Midbrain (tissue), 1 donor: ENCODE measurements around the gene LRP5.
"Not testable (repeated sequence)": the region's sequence is repeated elsewhere in the genome, so short reads cannot be mapped to it uniquely, and the experiment has no call there.

Experiments used
- DNase-seq: peaks from one replicate; lab custom pipeline; 2025; lab: John Stamatoyannopoulos, UW

LRP5 gene

GRCh38 chr11:68392822-68393221 lies 80.4 kb downstream of the LRP5 start:
- DNase-seq = no peak

GRCh38 chr11:68396516-68396915 lies 84.1 kb downstream of the LRP5 start:
- no peak for DNase-seq

DNA sequence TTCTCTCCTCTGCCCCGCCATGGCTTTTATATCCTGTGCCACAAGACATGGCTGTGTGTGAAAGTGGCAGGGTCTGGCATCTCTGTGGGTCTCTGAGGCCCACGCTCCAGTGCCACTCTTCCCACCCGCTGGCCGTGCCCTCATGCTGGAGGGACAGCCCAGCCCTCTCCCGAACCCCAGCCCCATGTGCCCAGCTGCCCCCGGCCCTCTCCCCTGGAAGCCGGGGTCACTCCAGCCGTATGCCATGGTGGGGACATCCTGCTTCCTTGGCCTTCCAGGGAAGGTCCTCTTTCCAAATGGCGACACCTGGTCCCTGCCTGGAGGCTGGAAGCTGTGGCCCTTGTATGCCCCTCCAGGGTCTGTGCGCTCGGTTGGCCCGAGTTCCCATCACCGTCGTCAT lies 84.9 kb downstream of the LRP5 start:
- no peak for DNase-seq

- DNase-seq = no peak
Observed at GRCh38 chr11:68398995-68399851, 86.8 kb downstream of the LRP5 start.

GRCh38 chr11:68399916-68400315 lies 87.5 kb downstream of the LRP5 start:
- no peak for DNase-seq

DNA sequence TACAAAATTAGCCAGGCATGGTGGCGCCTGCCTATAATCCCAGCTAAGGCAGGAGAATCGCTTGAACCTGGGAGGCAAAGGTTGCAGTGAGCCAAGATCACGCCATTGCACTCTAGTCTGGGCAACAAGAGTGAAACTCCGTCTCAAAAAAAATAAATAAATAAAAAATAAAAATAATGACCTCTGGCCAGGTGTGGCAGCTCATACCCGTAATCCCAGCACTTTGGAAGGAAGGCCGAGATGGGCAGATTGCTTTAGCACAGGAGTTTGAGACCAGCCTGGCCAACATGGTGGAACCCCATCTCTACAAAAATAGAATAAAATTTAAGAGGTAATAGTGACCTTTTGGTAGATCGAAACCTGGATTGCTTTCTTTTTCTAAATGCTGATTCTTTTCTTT lies 88.2 kb downstream of the LRP5 start:
- DNase-seq = not testable (repeated sequence)

- no peak for DNase-seq
Observed at GRCh38 chr11:68401856-68402255, 89.5 kb downstream of the LRP5 start.

- no peak for DNase-seq
Observed at GRCh38 chr11:68402355-68403031, 90.1 kb downstream of the LRP5 start.

DNA sequence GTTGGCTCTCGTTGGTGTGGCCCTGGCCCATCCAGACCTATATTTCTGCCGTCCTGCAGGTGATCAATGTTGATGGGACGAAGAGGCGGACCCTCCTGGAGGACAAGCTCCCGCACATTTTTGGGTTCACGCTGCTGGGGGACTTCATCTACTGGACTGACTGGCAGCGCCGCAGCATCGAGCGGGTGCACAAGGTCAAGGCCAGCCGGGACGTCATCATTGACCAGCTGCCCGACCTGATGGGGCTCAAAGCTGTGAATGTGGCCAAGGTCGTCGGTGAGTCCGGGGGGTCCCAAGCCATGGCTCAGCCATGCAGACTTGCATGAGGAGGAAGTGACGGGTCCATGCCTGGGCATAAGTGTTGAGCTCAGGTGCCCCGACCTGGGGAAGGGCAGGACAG lies 91.0 kb downstream of the LRP5 start:
- DNase-seq = no peak

- no peak for DNase-seq
Observed at GRCh38 chr11:68403831-68404230, 91.4 kb downstream of the LRP5 start.

DNA sequence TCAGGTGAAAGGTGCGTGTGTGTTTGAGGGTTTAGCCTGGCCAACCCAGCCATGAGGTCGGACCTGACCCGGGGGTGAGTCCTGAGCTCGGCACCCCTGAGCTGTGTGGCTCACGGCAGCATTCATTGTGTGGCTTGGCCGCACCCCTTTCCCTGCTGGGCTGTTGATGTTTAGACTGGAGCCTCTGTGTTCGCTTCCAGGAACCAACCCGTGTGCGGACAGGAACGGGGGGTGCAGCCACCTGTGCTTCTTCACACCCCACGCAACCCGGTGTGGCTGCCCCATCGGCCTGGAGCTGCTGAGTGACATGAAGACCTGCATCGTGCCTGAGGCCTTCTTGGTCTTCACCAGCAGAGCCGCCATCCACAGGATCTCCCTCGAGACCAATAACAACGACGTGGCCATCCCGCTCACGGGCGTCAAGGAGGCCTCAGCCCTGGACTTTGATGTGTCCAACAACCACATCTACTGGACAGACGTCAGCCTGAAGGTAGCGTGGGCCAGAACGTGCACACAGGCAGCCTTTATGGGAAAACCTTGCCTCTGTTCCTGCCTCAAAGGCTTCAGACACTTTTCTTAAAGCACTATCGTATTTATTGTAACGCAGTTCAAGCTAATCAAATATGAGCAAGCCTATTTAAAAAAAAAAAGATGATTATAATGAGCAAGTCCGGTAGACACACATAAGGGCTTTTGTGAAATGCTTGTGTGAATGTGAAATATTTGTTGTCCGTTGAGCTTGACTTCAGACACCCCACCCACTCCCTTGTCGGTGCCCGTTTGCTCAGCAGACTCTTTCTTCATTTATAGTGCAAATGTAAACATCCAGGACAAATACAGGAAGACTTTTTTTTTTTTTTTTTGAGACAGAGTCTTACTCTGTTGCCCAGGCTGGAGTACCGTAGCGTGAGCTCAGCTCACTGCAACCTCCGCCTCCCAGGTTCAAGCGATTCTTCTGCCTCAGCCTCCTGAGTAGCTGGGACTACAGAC lies 94.2 kb downstream of the LRP5 start:
- no peak for DNase-seq

GRCh38 chr11:68408512-68408911 lies 96.1 kb downstream of the LRP5 start:
- DNase-seq = no peak

DNA sequence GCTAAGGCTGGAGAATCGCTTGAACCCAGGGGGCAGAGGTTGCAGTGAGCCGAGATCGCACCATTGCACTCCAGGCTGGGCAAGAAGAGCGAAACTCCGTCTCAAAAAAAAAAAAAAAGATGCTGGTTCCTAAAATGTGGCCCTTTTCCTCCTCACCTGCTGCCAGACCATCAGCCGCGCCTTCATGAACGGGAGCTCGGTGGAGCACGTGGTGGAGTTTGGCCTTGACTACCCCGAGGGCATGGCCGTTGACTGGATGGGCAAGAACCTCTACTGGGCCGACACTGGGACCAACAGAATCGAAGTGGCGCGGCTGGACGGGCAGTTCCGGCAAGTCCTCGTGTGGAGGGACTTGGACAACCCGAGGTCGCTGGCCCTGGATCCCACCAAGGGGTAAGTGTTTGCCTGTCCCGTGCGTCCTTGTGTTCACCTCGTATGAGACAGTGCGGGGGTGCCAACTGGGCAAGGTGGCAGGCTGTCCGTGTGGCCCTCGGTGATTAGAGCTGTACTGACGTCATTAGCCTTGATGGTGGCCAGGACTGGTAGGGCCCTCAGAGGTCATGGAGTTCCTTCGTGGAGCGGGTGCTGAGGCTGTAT lies 97.5 kb downstream of the LRP5 start:
- no peak for DNase-seq

GRCh38 chr11:68411501-68411991 lies 99.2 kb downstream of the LRP5 start:
- no peak for DNase-seq

DNA sequence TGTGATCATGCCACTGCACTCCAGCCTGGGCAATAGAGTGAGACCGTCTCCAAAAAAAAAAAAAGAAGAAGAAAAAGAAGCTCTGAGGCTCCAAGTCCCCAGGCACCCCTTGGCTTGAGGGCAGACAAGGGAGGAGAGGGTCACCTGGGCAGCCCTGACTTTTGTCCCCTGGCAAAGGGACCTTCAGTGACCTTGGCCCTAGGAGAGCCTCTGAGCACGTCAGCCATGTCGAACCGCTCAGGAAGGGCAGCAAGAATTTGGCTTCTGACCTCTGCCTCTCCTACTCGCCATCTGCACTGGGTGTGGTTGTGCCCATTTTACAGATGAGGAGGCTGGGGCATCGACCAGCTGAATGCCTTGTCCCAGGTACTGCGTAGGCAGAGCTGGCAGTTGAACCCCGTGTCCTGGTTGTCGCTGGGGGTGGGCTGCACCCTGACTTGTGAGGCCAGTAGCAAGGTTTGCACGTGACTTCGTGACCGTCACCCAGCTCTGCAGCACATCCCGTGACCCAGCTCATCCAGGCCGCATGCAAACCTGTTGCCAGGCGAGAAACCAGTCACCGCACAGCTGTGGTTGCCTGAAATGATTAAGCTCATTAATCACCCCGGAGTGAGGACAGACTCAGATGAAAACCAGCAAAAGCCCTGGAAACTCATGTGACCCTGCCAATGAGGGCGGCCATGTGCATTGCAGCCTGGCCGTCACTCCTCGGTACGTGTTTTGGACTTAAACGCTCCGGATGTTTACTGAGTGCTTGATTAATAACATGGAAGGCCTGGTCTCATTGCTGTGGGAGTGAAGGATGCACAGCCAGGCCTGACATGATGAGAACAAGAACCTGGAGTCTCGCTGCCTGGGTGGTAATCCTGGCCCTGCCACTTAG lies 100.4 kb downstream of the LRP5 start:
- DNase-seq = no peak

- no peak for DNase-seq
Observed at GRCh38 chr11:68413591-68413999, 101.2 kb downstream of the LRP5 start.

GRCh38 chr11:68414496-68415221 lies 102.3 kb downstream of the LRP5 start:
- no peak for DNase-seq

DNA sequence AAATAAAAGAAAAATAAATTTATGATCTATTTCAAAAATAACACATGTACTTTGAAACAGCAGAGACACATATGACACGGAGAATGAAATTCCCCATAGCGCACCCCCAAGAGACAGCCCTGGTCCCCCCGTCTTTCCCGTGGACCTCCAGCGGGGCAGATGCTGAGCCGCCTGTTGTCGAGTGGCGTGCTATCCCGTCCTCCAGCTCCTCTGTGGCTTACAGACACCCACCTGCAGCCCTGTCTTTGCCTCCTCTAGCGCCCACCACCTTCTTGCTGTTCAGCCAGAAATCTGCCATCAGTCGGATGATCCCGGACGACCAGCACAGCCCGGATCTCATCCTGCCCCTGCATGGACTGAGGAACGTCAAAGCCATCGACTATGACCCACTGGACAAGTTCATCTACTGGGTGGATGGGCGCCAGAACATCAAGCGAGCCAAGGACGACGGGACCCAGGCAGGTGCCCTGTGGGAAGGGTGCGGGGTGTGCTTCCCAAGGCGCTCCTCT lies 103.7 kb downstream of the LRP5 start:
- DNase-seq = no peak

DNA sequence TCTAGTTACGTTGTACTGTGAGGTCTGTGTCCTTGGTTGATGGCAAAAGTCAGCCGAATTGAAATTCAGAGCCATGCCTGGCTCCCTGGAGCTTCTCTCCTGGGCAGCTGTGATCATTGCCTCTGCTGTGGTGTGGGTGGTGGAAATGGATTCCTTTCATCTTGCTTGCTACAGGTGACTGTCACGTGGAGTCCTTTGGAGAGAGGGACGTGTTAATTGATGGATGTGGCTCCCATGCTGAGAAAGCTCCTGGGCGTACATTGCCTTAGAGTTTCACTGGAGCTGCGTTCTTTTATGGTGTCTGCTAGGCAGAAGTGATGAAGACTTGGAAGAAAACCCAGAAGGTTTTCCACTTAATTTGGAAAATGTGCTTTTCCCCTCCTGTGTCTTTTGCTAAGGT lies 106.3 kb downstream of the LRP5 start:
- no peak for DNase-seq

GRCh38 chr11:68420171-68420570 lies 107.8 kb downstream of the LRP5 start:
- no peak for DNase-seq
